GM12874 (cell line): ENCODE measurements around the gene FOXP1.

Experiments used
- CTCF ChIP-seq: IDR thresholded peaks from 2 replicates; pipeline ENCODE4 v1.5.1; 2011; ENCODE audit warnings: low read depth, mild to moderate bottlenecking, control low read depth, low read length, moderate library complexity; ENCODE audit not compliant: insufficient read depth

FOXP1 gene

DNA sequence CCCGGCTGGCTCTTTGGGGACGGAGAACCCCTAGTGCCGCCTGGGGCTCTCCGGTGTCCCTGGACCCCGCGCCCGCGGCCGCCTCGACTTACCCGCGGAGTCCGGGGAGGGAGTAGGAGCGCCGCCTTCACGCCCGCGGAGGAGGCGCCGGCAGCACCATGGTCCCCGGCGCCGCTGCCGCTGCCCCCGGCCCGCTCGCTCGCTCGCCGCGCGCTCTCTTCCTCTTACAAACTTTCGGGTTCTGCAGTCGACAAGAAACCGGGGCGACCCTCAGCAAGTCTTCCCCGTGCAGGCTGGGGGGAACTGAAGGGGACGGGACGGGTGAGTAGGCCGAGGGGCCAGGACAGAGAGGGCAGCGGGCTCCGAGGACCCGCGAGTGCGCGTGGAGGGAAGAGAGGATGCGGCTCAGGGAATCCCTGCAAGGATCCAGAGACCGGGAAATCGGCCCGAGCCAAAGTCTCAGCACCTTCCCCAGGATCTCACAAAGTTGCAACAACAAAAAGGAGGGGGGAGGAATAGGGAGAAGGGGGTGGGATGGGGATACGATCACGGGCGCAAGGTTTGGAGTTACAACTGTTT is 2.0 kb downstream of the FOXP1 start:
- no peak for TF ChIP-seq CTCF

DNA sequence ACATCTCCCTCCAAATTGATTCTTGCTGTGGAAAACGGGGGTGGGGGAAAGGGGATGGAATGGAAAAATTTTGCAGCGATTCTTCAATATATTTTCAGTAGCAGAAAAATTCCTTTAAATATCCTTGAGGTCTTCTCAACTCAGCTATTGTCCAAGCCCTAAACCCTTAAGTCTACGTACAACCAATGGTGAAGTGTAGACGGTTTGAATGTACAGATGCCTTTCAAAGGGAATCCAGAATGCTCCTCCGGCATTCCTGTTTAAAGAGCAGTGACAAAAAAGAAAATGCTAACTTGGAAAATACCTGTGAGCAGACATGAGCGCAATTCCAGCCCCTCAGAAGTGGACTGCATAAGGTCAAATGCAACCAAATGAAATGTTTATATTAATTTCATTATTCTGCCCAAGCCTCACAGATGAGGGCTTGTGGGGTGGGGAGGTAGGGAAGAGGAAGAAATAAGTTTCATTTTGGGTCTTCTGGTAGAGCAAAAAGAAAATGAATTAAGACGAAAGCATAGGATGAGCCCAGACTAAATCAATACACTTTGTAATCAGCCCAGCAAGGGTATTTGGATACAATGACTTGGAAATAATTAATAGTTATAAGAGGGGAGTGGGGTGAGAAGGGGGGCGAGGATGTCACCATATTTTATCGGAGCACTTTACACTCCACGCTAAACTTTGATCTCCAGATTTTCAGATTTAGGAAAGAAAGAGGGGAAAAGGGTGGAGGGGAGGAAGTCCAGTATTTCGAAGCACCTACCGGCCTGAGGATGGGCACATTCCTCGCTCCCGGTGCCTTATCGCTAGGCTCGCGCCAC is 2.7 kb downstream of the FOXP1 start:
- no peak for TF ChIP-seq CTCF

- no peak for TF ChIP-seq CTCF
These were observed 3.6 kb downstream of the FOXP1 start for GRCh38 chr3:71579935-71580406.

GRCh38 chr3:71579326-71579934 is 4.1 kb downstream of the FOXP1 start:
- no peak for TF ChIP-seq CTCF

GRCh38 chr3:71578054-71578751 is 5.3 kb downstream of the FOXP1 start:
- TF ChIP-seq CTCF = no peak

DNA sequence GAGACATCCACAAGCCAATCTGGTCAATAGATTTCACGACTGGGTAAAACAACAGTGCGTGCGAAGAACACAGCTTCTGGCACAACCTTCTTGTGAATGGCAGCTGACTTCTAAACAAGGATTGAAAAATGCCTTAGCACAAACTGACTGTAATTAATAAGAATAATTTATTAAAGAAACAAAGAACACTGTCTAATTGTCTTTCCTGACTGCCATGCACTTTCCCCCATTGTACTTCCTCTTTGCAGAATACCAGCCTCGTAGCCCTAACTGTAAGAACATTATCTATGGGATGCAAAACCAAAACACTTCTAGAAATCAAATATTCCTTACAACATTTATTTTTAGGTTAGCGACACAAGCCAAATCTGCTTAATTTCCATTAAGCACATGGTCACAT is 6.5 kb downstream of the FOXP1 start:
- no peak for TF ChIP-seq CTCF

- no peak for TF ChIP-seq CTCF
These were observed 8.1 kb downstream of the FOXP1 start for GRCh38 chr3:71575433-71575832.
